ENCODE data around the gene ZSCAN16.
A peak's percentile ranks its signal among the peaks of the same experiment; 100 is the strongest.
"Not testable (repeated sequence)": the region's sequence is repeated elsewhere in the genome, so short reads cannot be mapped to it uniquely, and the experiment has no call there.

The ZSCAN16 gene

GRCh38 chr6:28124350-28124970, at the start of gene ZSCAN16:
TSS of gene ZSCAN16 (plus strand) at chr6:28124609. CDS start at chr6:28125444, 835 bp downstream.
- peak; percentile 67 for DNase-seq

GRCh38 chr6:28078050-28078449, 46.4 kb upstream of the ZSCAN16 start:
- DNase-seq, result no peak

DNA sequence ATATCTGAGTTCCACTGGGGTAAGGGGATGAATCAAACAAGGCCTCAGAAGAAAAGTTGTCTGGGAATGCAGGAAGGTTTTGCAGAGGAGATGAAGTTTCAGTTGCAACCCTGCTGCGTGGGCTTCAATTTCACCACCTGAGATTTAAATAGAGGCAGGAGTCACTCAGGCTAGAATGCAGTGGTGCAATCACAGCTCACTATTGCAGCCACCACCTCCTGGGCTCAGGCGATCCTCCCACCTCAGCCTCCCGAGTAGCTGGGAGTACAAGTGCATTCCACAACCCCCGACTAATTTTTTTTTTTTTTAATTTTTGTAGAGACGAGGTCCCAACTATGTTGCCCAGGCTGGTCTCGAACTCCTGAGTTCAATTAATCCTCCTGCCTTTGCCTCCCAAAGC, 45.6 kb upstream of the ZSCAN16 start:
- no peak for DNase-seq

- not testable (repeated sequence) for DNase-seq
These were observed 44.1 kb upstream of the ZSCAN16 start, which contains the start of gene ZNF165 for GRCh38 chr6:28080381-28080630. TSS of gene ZNF165 (plus strand) at chr6:28080568. CDS start at chr6:28085481, 4,913 bp downstream.

DNA sequence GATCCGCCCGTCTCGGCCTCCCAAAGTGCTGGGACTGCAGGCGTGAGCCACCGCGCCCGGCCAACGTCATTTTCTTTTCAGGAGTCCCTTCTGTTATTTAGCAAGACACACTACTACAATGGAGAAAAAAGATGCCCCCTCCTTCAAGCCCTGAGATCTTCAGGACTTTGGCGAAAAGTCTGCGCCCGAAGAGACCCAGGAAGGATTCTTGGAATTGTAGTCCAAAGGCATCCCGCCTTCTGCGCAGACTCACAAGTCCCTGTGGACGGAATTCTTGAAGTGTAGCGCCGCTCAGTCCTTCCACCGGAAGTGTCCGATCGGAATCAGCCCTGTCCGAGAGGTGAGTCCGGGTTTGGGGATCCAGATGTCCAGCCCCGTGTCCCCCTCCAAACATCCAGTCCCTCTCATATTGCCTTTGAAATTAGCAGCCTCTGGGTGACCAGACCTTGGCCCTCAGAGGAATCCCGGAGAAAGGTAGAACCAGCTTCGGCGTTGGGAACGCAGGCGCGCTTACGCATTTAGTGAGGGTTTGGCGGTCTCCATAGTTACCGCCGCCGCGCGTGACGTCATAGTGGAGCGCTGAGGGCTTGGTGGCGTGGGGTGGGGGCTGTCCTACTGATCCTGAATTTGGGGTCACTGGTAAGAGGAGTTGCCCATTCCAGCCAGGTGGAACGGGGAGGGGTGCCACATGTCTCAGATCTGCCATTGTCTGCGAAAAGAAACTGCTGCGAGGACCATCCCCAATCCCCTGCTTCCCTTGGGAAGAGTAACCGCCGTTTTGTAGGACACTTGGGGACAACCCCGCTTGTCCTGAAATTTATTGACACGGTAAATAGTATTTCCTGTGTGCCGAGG, 43.6 kb upstream of the ZSCAN16 start:
- DNase-seq, result peak; percentile 89

GRCh38 chr6:28081486-28081751, 43.0 kb upstream of the ZSCAN16 start:
- no peak for DNase-seq

DNA sequence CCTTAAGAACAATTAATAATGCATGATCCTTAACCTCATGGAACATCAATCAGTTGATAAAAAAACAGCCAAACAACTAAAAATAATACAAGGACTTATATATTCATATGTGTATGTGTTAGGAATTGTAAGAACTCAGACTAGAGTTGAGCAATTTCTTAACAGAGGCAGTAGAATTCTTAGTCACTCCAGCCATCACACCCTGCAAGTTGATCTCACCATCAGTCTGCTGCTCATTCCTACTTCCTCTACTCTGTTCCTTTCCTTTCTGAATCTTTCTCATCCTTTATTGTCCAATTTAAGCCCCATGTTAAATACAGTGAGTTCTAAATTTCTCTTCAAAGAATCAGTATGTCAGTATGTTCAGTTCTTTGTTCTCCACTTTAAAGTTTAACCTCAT, 41.5 kb upstream of the ZSCAN16 start:
- no peak for DNase-seq

GRCh38 chr6:28089054-28089453, 35.4 kb upstream of the ZSCAN16 start:
- no peak for DNase-seq

GRCh38 chr6:28090917-28091586, 33.4 kb upstream of the ZSCAN16 start:
- no peak for DNase-seq

- DNase-seq, result not testable (repeated sequence)
These were observed 22.2 kb upstream of the ZSCAN16 start for GRCh38 chr6:28102222-28102621.

DNA sequence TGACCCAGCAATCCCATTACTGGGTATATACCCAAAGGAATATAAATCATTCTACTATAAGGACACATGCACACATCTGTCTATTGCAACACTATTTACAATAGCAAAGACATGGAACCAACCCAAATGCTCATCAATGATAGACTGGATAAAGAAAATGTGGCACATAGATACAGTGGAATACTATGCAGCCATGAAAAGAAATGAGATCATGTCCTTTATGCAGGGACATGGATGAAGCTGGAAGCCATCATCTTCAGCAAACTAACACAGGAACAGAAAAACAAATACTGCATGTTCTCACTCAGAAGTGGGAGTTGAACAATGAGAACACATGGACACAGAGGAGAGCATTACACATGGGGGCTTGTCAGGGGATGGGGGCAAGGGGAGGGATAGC, 21.7 kb upstream of the ZSCAN16 start:
- DNase-seq, result not testable (repeated sequence)

GRCh38 chr6:28104392-28105244, 19.8 kb upstream of the ZSCAN16 start:
- peak; percentile 32 for DNase-seq

DNA sequence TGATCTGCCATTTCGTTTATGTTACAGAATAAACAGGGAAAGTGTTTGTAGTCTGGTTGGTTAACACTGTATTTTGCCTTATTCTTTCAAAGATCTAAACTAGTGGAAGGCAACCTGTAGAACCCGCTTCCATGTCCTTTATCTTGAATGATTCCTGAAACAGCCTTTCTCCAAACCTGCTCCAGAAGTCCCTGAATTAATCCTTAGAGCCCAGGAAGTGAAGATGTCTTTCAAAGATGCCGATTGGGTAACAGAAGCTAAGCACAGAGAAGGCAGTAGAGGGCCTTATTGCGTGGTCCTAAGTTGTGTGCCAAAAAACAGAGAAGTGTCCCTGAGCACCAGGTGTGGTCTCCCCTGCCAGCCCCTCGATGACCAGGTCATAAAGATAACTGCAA, 19.2 kb upstream of the ZSCAN16 start:
- DNase-seq, result no peak

- no peak for DNase-seq
These were observed 16.9 kb upstream of the ZSCAN16 start for GRCh38 chr6:28107506-28107905.

GRCh38 chr6:28111964-28112363, 12.4 kb upstream of the ZSCAN16 start:
- DNase-seq, result no peak

- DNase-seq, result no peak
These were observed 8.6 kb upstream of the ZSCAN16 start for GRCh38 chr6:28115799-28116198.

- DNase-seq, result no peak
These were observed 6.9 kb upstream of the ZSCAN16 start for GRCh38 chr6:28117386-28118050.

DNA sequence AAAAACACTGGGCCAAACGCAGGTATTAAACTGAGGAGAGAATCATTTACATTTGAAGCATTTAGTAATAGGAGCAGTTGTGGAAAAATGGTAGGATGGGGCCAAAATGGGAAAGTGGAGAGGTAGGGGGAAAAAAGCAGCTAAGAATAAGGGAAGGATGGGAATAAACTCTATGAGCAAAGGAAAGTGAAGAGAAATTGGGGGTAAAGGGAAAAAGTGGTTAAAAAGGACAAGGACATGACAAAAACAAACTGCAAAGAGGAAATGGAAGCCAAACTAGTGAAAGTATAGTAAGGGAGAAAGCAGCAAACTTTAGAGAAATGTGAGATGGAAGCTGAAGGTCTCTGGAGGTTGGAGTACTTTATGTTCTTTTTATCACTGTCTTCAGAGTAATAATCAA, 6.2 kb upstream of the ZSCAN16 start:
- DNase-seq, result no peak

DNA sequence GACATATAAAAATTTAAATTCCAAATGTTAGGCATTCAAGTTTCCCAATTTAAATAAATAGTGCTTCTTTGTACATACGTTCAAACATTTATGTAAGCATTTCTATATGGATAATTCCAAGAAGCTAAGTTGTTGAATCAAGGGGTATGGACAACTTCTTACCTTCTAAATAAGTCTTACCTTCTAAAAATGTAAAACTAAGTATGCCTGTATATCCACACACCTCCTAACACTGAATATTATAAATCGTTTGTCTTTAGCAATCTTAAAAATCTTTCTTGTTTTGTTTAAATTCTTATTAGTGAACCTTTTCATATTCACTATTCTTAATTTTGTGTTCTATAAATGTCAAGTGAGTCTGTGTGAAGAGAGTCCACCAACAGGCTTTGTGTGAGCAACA, 2.5 kb upstream of the ZSCAN16 start:
- no peak for DNase-seq

DNA sequence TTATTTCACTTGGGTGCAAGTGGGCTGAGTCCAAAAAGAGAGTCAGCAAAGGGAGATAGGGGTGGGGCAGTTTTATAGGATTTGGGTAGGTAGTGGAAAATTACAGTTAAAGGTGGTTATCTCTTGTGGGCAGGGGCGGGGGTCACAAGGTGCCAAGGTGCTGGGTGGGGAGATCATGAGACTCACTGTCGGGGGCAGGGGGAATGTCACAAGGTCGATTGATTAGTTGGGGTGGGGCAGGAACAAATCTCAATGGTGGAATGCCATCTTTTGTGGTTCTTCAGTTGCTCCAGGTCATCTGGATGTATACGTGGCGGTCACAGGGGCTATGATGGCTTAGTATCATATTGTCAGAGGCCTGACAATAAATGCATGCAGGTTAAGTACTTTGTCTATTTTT, 2.1 kb upstream of the ZSCAN16 start:
- DNase-seq, result not testable (repeated sequence)

DNA sequence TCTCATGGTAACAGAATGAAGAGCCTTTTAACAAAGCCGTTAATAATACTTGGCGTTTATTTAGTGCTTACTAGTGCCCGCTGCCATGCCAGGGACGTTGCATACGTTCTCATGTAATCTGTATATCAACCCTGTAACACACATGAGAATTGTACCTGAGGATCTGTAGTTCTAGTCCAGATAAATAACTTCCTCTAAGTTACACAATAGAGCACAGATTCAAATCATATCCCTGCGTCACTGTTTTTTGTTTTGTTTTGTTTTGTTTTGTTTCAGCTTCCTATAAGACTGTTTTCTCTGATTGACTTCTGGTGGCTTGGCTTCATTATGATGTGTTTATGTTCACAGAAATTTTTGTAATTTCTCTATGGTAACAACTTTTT, 553 bp downstream of the ZSCAN16 start:
- no peak for DNase-seq

DNA sequence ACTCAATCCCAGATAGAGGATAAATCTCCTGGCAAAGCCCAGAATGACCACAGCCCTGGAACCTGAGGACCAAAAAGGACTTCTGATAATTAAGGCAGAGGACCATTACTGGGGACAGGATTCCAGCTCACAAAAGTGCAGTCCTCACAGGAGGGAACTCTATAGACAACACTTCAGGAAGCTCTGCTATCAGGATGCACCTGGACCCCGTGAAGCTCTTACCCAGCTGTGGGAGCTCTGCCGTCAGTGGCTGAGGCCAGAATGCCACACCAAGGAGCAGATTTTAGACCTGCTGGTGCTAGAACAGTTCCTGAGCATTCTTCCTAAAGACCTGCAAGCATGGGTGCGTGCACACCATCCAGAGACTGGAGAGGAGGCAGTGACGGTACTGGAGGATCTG, 992 bp downstream of the ZSCAN16 start:
- no peak for DNase-seq

- peak; percentile 34 for DNase-seq
These were observed 9.6 kb downstream of the ZSCAN16 start for GRCh38 chr6:28134015-28134414.
